Measurements from ENCODE around the gene STK16.

The STK16 gene

DNA sequence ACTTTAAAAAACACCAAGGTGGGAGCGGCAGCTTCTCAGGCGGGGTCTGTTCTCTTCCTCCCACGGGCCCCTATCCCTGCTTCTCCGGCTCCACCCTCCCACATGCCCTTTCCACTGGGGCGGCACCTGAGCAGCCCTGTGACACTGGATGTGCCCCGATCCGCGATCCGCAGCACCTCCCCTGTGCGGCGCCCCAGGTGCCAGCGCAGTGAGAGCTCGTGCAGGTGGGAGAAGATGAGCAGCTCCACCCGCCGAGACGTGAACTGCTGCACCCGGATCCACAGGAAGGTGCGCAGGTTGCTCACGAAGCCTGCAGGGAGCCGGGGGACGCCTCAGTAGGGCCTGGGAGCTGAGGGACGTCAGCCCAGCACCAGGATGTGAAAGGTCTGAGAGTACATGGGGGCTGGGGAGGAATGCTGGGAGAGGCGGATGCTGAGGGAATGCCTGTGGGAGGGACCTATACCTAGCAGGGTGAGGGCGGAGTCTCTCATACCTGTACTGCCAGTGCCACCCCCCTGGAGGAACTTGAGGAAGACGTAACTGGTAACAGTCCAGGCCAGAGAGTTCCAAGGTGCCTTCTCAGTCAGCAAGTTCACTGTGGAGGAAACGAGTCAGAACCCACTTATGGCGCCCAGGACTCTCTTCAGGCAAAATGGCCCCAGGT lies 29.3 kb upstream of the STK16 start:
- peaks cover 47% of the 10 kb centered on the region for H3K36me3 ChIP-seq (ENCODE audit: insufficient read depth, low read length)

DNA sequence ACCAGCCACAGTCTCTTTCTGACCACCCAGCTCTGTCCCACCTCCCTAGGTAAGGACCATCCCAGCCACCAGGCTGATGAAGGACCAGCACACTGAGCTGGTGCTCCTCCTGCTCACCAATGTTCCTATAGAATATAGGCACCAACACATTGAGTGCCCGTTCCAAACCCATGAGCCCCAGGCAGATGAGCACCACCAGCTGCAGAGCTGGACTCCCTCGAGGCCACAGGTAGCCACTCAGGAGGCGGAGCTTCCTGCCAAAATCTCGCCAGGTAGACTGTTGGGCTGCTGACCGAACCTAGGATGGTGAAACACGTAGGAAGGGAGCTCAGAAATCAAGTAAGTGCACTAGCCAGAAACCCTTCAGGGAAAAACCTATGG lies 28.8 kb upstream of the STK16 start:
- WGBS, result 89% methylated on average over 6 of the region's 6 CpGs
- Histone ChIP-seq H3K27me3 (ENCODE audit: insufficient read depth, low read length) (no peaks in the 10 kb centered on the region), H3K9ac (ENCODE audit: low read depth, low read length) (no peak overlapping the region), H3K4me3 (ENCODE audit: low read length) (no peak overlapping the region), H3K9me3 (ENCODE audit: insufficient read depth, low read depth, low read length) (no peaks in the 10 kb centered on the region), H3K4me1 (ENCODE audit: insufficient read depth, low read length) (peaks cover 7% of the 10 kb centered on the region), H3K36me3 (ENCODE audit: insufficient read depth, low read length) (peaks cover 49% of the 10 kb centered on the region), H3K27ac (ENCODE audit: low read depth, low read length) (no peak overlapping the region)

More for the DNA sequence above, 29.3 kb upstream of the STK16 start:
- H3K9me3 ChIP-seq (ENCODE audit: insufficient read depth, low read depth, low read length), result no peaks in the 10 kb centered on the region
- H3K27ac ChIP-seq (ENCODE audit: low read depth, low read length), result no peak overlapping the region
- no peaks in the 10 kb centered on the region for H3K27me3 ChIP-seq (ENCODE audit: insufficient read depth, low read length)
- H3K9ac ChIP-seq (ENCODE audit: low read depth, low read length), result no peak overlapping the region
- H3K4me1 ChIP-seq (ENCODE audit: insufficient read depth, low read length), result peaks cover 7% of the 10 kb centered on the region
- H3K4me3 ChIP-seq (ENCODE audit: low read length), result no peak overlapping the region
- 93% methylated on average over 27 of the region's 27 CpGs for WGBS

DNA sequence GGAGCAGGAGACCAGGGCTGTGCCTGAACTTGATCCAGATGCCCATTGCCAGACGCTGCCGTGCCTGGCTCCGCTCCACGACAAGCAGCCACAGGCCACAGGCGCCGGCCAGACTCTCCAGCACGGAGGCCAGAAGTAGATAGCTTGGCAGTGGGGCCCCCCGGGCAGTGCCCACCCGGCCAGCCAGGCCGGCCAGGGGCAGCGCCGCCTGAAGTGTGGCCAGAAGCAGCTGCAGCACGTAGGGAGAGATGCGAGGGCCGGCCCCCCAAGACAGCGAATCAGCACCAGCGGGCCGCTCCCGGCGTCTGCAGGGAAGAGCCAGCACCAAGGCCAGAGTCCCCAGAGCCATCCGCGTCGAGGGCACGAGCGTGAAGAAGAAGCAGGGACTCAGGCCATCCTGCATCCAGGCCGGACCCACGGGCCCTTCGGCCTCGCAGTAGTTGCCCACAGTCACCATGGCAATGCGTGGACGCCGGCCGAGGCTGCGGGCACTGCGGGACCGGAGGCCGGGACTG lies 27.0 kb upstream of the STK16 start:
- H3K4me3 ChIP-seq (ENCODE audit: low read length), result peak overlapping the region; percentile 63
- peak overlapping the region; percentile 88 for H3K9ac ChIP-seq (ENCODE audit: low read depth, low read length)
- peaks cover 7% of the 10 kb centered on the region for H3K4me1 ChIP-seq (ENCODE audit: insufficient read depth, low read length)
- H3K36me3 ChIP-seq (ENCODE audit: insufficient read depth, low read length), result peaks cover 52% of the 10 kb centered on the region
- WGBS, result 1% methylated on average over 37 of the region's 37 CpGs
- H3K9me3 ChIP-seq (ENCODE audit: insufficient read depth, low read depth, low read length), result no peaks in the 10 kb centered on the region
- H3K27ac ChIP-seq (ENCODE audit: low read depth, low read length), result peak overlapping the region; percentile 71
- H3K27me3 ChIP-seq (ENCODE audit: insufficient read depth, low read length), result no peaks in the 10 kb centered on the region

DNA sequence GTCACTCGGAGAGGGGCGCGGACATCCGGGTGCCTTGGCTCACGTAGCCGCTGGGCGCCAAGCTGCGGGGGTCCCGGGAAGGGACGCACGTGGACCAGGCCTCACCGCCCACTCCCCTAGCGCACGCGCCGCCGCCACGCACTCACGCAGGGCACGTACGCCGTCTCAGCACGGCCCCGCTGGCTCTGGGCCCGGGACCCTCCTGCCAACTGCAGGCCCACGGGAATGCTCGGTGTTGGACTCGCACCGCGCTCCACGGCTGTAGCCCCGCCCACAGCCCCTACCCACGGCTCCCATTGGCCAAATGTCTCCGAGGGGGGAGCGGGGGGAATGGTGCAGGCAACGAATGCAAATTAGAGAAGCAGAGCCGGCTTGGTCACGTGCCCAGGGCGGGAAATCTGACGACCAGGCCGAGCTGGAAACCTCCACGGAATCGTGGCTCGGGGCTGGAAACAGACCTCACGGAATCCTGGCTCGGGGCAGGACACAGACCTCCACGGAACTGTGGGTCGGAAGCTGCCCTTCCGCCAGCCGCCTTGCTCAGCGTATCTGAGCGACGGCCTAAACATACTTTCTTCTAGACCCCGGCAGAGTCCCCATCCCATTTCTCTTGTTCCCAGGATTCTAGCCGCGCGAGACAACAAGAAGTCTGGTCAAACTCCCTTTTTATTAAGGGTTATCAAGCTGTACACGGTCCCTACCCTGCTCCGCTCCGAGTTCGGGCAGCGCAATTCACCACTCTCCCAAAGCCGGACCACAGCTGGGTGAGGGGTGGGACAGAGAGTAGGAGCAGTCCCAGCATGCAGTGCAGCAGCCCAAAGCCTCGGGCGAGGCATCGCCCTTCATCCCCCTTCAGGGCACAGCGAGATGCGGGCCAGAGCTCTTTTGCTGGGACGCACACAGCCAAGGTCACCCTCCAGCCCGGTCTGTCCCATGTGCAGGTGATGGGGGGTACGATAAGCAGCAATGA lies 26.3 kb upstream of the STK16 start, which contains the start of gene ABCB6:
Gene ABCB6, minus strand, starts transcription at position 227 of the 970 bp plus-strand sequence. CDS start 285 bp downstream, outside the sequence.
- Histone ChIP-seq H3K9ac (ENCODE audit: low read depth, low read length) (peak within 1 kb of the TSS; percentile 88), H3K36me3 (ENCODE audit: insufficient read depth, low read length) (peaks cover 52% of the 10 kb centered on the region), H3K4me1 (ENCODE audit: insufficient read depth, low read length) (peaks cover 7% of the 10 kb centered on the region), H3K4me3 (ENCODE audit: low read length) (peak within 1 kb of the TSS; percentile 63), H3K9me3 (ENCODE audit: insufficient read depth, low read depth, low read length) (no peaks in the 10 kb centered on the region), H3K27ac (ENCODE audit: low read depth, low read length) (peak within 1 kb of the TSS; percentile 71), H3K27me3 (ENCODE audit: insufficient read depth, low read length) (no peaks in the 10 kb centered on the region)
- WGBS, result 16% methylated on average over 71 of the region's 71 CpGs

DNA sequence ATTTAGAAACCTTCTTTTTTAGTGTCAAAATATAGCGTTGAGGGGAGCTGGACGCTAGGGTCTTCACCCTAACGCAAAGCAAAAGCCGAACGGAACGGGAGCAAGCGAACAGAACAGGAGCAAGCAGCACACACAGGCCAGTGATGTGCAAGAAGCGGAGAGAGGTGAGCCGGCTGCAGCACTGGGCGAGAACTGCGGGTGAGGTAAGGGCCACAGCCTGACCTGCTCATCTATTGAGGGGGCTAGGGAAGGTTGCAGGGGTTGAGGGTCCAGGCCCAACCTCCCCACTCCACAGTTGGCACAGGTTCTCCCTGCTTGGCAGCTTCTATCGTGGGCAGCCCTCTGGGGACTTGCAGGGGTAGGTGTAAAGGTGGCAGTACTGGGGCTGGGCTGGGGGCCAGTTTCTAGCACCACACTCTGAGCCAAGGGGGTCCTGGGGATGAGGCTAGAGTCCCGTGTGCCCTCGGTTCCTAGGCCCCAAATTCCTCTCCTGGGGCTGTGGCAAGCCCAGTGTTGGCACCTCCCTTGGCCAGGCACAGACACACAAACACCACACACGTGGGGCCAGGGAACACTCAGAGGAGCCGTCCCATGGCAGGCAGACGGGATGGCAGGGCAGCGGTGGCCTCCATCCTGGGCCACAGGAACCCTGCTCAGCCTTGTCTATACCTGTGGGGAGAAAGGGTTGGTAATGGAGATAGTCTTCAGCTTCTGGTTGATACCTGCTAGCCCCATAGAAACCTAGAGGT lies 25.3 kb upstream of the STK16 start:
- peaks cover 7% of the 10 kb centered on the region for H3K4me1 ChIP-seq (ENCODE audit: insufficient read depth, low read length)
- H3K9me3 ChIP-seq (ENCODE audit: insufficient read depth, low read depth, low read length), result no peaks in the 10 kb centered on the region
- no peak overlapping the region; the same call in 1 of the 2 replicates for H3K9ac ChIP-seq (ENCODE audit: low read depth, low read length)
- no peak overlapping the region for H3K27ac ChIP-seq (ENCODE audit: low read depth, low read length)
- peaks cover 52% of the 10 kb centered on the region for H3K36me3 ChIP-seq (ENCODE audit: insufficient read depth, low read length)
- WGBS, result 96% methylated on average over 18 of the region's 18 CpGs
- H3K27me3 ChIP-seq (ENCODE audit: insufficient read depth, low read length), result no peaks in the 10 kb centered on the region
- H3K4me3 ChIP-seq (ENCODE audit: low read length), result no peak overlapping the region

DNA sequence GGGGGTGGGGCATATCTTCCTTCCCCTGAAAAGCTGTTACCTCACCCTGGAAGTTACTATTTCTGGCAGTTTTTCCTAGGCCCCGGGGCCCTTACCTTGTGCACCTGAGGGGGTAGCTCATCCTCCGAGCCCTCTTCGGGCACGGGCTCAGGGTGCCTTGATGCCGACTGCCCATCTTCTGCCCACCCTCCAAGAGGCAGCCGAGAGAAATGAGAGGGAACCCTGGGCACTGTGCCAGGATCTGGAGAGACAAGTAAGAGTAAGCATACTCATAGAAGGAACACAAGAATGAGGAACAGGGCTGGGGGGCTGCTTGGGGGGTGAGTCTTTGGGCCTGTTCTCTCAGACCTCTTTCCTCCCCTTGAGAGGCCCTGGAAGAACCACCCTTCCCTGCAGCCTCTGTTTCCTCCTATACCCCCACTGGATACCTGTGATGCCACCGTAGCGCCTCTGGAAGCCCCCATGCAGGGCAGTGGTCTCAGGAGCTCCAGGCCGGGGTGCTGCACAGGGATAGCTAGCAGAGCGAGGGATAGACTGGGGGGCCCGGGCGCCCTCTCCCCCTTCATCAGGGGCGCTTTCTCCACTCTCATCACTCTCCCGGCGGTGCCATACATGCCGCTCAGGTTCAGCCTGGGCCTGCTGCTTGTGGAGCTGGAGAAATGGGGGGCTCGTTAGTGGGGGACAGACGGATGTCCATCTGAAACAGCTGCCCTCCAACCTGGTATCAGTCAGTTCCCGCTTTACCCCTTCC lies 24.5 kb upstream of the STK16 start:
- Histone ChIP-seq H3K27me3 (ENCODE audit: insufficient read depth, low read length) (no peaks in the 10 kb centered on the region), H3K27ac (ENCODE audit: low read depth, low read length) (no peak overlapping the region), H3K9me3 (ENCODE audit: insufficient read depth, low read depth, low read length) (no peaks in the 10 kb centered on the region), H3K9ac (ENCODE audit: low read depth, low read length) (no peak overlapping the region), H3K36me3 (ENCODE audit: insufficient read depth, low read length) (peaks cover 56% of the 10 kb centered on the region), H3K4me1 (ENCODE audit: insufficient read depth, low read length) (peaks cover 7% of the 10 kb centered on the region), H3K4me3 (ENCODE audit: low read length) (no peak overlapping the region)
- WGBS, result 92% methylated on average over 19 of the region's 19 CpGs

DNA sequence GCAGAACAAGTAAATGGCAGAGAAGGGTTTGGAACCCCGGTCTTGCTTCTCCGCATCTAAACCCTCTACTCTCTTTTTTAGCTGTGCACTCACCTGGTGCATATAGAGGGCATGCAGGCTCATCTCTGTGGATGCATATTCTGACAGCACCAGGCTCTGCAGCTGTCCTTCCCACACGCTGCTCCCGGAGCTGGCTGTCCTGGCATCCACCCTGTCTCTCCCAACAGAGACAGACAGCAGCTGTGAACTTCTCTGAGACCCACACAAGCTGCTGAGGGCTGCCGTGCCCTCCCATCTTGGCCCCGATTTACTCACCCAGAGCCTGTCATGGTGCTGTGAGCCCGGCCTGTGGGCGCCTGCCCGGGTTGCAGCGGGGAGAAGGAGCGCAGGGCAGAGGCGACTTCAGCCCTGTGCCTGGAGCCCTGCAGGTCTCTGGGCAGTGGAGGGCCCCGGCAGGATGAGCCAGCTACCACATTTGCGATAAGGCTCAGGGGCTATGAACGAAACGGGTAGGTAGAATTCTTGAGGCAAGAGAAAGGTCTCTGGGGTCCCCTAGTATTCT lies 23.2 kb upstream of the STK16 start:
- Histone ChIP-seq H3K4me3 (ENCODE audit: low read length) (no peak overlapping the region), H3K9ac (ENCODE audit: low read depth, low read length) (no peak overlapping the region), H3K27me3 (ENCODE audit: insufficient read depth, low read length) (no peaks in the 10 kb centered on the region), H3K27ac (ENCODE audit: low read depth, low read length) (no peak overlapping the region), H3K4me1 (ENCODE audit: insufficient read depth, low read length) (peaks cover 7% of the 10 kb centered on the region), H3K9me3 (ENCODE audit: insufficient read depth, low read depth, low read length) (no peaks in the 10 kb centered on the region), H3K36me3 (ENCODE audit: insufficient read depth, low read length) (peaks cover 63% of the 10 kb centered on the region)
- WGBS, result 93% methylated on average over 16 of the region's 16 CpGs

DNA sequence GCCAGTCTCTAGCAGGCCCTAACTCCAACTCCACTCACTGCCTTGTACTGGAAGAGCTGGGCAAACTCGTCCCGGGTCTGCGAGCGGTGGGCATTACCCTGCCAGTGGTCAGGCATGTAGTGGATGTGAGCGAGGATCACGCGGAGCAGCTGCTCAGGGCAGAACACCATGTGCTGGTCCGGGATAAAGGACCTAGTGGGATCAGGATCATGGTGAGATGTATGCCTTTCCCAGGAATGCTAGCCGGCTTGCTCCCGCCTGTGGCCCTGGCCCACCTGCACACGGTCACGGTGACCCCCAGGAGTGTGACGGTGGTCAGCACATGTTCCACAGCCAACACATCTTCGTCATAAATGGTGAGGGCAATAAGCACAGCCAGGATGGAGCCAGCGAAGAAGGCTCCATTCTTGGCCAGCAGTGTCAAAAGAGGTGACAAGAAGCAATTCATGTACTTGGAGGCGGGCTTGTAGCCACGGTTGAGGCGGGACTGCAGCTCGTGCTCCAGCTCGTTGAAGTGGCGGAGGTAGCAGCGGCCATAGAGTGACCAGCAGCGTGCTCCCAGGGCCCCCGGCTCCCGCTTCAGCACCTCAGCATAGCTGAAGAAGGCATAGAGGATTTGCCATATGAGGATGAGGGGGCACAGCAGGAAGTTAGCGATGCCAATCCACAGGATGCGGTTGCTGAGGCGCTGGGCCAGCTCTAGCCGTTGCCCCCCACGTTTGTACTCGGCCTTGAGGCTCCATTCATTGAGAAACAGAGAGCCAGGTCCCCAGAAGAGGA lies 21.3 kb upstream of the STK16 start:
- Histone ChIP-seq H3K36me3 (ENCODE audit: insufficient read depth, low read length) (peaks cover 63% of the 10 kb centered on the region), H3K27ac (ENCODE audit: low read depth, low read length) (no peak overlapping the region), H3K4me1 (ENCODE audit: insufficient read depth, low read length) (0 out of 2 replicates have a peak, but pooled peaks cover 5% of the 10 kb centered on the region), H3K9me3 (ENCODE audit: insufficient read depth, low read depth, low read length) (no peaks in the 10 kb centered on the region), H3K9ac (ENCODE audit: low read depth, low read length) (no peak overlapping the region), H3K4me3 (ENCODE audit: low read length) (no peak overlapping the region), H3K27me3 (ENCODE audit: insufficient read depth, low read length) (no peaks in the 10 kb centered on the region)
- WGBS, result 97% methylated on average over 31 of the region's 31 CpGs

DNA sequence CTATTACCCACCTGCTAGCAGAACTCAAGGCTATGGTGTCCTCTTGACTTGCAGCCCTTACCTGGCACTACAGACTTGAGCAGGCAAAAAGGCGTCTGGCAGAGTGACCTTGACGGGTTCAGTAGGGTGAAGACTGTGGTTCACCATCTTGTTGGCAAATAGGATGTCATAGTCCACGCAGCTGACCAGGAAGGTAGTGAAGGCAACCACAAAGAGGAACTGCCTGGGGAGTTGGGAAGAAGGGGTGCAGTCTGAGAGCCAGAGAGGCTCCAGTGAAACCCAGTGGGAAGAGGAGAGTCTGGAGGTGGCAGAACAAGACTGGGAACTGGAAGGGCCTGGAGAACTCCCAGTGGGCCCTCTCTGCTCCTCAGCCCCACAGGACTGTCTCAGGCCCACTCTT lies 19.9 kb upstream of the STK16 start:
- peaks cover 58% of the 10 kb centered on the region for H3K36me3 ChIP-seq (ENCODE audit: insufficient read depth, low read length)

More for the DNA sequence above, 19.9 kb upstream of the STK16 start:
- Histone ChIP-seq H3K9ac (ENCODE audit: low read depth, low read length) (no peak overlapping the region), H3K4me1 (ENCODE audit: insufficient read depth, low read length) (0 out of 2 replicates have a peak, but pooled peaks cover 5% of the 10 kb centered on the region), H3K9me3 (ENCODE audit: insufficient read depth, low read depth, low read length) (no peaks in the 10 kb centered on the region), H3K4me3 (ENCODE audit: low read length) (no peak overlapping the region), H3K27ac (ENCODE audit: low read depth, low read length) (no peak overlapping the region), H3K27me3 (ENCODE audit: insufficient read depth, low read length) (no peaks in the 10 kb centered on the region)
- WGBS, result 96% methylated on average over 3 of the region's 3 CpGs

All from HUES64 (cell line).